KG1 (cell line): ENCODE results near the gene KRT4.

Experiments
- DNase-seq: peaks from one replicate; lab custom pipeline; 2025; lab: John Stamatoyannopoulos, UW

KRT4 gene

DNA sequence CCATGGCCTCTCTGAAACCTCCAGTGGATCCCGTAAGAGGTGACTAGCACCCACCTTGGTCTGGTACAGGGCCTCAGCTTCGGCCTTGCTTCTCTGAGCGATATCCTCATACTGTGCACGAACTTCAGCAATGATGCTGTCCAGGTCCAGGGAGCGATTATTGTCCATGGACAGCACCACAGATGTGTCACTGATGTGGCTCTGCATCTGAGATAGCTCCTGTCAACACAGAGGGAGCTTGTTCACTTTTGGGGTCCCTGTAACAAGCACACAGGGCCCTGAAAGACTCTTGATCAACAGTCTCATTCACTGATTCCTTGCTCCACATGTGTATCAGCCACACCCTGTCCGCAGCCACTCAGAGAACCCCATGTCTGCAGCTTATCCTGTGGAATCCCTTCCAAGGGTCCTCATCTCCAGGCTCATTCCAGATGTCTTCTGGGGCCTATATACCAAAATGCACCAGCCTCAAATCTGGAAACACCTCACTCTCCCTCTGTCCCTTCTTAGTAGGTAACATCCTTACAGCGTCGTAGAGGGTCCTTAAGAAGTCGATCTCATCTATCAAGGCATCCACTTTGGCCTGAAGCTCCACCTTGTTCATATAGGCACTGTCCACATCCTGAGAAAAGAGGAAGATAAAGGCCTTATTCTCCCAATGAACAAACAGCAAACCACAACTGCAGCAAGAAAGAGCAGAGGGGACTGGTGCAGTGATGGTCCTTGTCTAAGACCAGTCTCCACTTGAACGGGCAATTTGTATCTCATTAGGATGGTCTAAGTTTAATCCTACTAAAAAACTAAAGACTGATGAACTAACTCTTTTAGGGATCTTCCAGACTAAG lies 21.5 kb downstream of the KRT4 start:
- DNase-seq = no peak

DNA sequence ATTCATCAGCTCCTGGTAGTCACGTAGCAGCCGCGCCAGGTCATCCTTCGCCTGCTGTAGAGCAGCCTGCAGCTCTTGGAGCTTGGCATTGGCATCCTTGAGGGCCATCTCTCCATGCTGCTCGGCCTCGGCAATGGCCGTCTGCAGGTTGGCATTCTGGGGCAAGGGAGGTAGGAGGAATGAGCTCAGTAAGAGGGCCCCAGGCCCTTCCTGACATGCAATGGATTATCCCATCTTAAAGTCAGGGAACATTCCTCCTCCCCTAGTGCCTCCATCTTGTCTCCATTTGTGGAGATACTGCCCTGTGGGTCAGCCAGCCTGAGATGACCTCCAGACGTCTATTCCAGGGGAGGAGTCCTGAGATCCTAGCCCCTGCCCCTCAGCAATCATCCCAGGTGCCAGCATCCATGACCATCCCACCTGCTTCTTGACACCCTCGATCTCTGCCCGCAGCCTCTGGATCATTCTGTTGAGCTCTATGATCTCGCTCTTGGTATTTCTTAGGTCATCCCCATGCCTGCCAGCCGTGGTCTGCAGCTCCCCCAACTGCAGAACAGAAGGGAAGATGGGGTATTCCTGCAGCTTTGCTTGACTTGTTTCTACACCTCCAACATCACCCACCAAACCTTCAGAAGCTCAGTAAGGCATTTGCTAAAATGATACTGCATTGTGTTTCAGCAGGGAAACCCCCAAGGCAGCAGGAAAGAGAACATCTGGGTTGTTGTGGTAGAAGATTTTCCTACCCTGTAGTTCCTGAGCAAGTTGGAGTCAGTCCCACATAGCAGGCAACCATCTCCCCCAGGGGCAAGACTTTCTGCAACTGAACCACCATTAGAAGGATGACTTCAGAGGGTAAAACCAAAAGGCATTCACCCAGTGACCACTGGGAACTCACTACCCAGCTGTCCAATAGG lies 22.4 kb downstream of the KRT4 start:
- DNase-seq = no peak

DNA sequence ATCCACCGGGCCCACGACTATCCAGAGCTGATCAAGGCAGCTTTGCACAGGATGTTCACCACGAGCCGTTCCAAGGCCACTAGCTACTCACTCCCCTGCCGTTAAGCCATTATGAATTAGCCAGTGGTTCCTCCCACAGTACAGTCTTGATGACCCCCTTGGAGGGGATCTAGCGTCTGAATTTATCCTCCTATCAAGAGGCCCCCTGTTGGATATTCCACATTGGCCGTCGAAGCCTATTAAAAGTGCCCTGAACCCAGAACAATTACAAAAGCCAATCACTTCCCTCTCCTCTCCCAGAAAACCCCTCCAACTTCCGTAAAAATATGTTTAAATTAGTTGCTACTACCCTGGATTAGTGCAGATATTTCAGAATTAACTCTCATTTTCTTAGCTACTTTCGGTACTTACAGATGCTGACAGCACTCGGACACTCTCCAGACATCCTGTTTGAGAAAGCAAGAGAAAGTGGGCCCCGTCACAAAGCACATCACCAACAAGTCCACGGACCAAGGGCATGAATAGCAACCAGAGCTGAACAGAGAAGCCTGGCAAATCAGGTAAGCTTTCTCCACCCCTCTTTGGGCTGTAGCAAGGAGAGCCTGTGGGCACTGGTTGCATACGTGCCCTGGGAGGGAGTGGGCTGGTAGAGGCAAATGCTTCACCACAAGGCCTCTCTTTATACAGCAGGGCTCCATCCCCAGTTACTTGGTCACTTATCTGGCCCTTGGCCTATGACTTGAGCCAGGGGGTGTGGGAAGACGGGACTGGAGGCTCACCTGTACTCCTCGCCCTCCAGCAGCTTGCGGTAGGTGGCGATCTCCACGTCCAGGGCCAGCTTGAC lies 23.3 kb downstream of the KRT4 start:
- no peak for DNase-seq

DNA sequence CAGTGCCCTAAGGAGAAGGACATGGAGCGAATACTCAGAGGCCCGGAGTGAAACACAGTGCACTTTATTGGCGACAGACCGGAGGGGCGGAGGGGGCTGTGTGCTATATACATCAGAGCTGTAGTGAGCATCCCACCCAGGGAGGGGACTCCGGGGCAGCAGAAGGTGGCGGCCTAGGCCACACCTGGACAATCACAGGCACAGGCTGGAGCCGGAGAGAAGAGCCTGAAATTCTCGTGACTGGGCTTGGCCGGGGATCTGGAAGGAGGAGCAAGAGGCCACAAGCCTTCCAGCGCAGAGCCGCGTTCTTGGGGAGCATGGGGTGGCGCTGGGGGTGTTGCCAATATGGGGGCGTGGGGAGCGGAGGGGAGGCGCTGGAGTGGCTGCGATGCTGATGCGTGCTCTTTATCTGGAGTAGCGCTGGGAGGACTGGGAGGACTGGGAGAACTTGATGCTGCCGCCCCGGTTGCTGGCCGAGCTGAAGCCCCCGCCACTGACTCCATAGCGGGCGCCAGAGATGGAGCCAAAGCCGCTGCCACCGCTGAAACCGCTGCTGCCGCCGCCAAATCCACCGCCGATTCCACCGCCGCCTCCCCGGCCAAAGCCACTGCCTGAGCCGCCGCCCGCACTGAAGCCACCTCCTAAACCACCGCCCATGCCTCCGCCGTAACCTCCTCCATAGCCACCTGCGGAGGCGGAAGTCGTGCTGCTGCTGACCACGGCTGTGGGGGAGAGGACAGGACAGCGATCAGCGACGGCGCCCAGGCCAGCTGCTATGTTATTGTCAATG lies 24.1 kb downstream of the KRT4 start:
- DNase-seq = no peak

DNA sequence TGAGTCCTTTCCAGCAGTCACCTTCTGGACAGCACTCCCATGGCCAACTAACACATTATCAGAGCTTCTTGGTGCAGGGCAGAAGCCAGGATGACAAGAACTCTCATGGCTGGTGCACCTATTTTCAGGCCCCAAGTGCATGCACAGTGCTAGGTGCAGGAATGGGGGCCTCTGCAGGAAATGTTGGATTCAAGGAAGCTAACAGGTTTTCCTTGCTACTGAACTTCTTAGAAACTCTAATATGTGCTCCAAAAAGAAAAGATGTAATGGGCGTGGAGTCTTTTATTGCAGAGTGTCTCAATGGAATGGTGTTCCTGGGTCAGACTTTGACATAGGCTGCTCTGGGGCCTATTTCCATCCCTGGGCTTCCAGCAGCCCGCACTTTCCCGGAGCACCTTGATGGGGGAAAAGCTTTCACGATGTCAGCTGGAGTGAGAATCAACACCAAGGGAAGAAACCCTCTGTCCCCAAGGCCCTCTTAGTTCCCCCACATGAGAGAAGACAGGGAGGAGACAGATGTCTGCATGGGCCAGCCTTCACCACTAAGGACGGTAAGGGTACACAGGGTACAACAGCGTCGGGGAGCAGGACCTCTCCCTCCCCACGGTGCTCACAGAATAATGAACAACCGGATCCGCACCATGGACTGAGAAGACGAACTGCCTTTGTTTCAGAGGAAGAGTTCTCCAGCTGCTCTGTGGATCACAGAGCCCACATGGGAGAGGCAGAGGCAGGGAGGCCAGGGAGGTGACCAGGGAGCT lies 24.9 kb downstream of the KRT4 start:
- DNase-seq = no peak

DNA sequence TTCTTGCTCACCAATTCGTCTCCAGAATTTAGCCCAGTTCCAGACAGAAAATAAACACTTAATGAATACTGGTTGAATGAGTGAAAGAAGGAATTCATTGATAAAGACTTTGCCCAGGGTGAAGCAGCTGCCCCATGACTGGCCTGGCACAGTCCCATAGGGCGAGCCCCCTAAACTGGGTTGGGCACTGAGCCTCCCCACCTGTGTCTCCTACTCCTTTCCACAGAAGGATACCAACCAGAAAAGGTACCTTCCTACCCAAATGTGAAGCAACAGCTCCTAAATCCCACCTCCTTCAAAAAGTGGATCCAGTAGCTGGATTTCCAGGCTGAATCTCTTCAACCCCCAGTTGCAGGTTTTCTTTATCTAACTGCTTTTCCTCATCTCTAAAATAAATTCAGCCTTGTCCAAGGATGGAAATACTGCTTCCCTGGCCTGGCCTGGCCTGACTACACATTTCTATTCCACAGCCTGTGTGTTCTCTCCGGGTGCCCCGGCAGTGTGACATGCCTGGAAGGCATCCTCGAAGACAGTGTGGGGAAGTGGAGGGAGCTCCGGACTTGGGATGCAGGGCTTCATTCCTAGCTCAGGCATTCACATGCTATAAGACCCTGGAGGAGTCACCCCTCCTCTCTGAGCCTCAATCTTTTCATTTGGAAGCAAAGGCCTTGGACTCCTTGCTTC lies 25.6 kb downstream of the KRT4 start:
- DNase-seq = no peak

DNA sequence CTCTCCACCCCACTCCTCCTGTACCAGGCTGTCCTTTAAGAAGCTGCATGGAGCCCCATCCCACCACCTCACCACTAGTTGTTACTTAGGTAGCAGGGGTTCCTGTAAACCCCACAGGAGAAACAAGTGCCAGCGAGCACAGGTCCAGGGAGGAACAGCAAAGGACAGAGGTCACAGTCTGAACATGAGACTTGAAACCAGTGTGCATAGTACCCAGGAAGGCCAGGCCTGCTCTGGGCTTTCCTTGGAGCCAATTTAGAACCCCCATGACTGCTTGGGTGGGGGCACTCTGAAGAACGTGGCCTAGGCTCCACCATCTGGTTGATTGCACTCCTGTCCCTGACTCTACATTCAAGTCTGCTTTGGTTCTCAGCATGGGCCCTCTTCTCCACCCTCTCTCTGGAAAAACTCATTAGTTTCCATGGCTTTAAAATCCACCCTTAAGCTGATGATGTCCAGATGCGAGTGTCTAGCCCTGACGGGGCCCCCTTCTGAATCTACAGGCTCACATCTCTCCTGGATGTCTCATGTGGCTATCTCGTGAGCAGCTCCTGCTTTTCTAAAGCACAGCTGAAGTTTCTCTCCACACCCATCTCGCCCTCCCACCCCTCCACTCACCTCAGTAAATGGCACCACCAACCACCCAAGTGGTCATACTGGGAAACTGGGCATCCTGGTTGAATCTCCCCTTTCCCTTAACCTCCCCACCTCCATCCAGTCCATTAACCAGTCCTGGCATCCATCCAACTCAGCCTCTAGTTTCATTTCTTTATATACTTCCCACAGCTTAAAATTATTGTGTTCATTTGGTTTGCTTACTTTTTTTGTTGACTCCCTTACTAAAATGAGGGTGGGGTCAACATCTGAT lies 26.4 kb downstream of the KRT4 start:
- DNase-seq = no peak

DNA sequence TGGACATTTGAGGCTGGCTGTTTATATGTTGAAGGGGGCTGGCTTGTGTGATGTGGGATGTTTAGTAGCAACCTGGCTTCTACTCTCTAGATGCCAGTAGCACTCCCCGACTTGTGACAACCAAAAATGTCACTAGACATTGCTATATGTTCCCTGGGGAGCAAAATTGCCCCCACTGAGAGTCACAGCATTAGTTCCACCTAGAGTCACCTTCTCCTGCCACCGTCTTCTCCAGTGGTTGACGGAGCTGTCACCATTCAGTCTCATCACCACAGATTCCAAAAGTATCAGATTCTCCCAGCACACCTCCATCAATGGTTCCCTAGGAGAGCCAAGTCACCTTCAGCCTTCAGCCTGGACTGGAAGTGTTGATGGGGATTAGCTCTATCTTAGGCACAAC lies 29.0 kb downstream of the KRT4 start:
- no peak for DNase-seq

DNA sequence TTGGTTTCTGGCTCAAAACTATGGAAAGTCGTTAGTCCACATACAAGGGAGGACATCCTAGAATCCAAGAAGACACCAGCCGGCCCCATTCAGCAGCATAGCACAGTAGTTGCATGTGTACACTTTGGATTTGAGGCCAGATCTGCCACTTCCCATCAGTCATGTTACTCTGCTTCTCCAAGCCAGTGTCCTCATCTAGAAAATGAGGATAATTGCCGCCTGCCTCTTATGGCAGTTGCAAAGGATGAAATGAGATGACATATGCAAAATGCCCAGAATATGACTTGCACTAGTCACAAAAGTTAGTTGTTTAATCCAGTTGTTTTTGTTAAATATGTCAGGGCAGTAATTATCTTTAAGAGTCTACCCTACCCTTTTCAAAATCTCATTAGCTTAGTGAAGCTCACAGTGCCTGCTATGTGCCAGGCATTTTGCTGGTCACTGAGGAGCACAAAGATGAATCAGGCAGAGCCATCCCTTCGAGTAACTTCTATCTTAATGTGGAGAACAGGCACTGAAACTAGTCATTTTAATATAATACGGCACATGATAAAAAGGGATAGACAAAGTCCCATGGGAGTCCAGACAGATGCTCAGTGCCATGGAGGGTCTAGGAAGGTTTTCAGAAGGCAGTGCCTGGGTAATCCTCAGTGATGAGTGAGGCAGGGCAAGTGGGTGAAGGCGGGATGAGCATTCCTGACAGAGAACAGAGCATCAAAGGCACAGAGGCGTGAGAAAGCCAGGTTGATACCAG lies 30.2 kb downstream of the KRT4 start:
- no peak for DNase-seq

DNA sequence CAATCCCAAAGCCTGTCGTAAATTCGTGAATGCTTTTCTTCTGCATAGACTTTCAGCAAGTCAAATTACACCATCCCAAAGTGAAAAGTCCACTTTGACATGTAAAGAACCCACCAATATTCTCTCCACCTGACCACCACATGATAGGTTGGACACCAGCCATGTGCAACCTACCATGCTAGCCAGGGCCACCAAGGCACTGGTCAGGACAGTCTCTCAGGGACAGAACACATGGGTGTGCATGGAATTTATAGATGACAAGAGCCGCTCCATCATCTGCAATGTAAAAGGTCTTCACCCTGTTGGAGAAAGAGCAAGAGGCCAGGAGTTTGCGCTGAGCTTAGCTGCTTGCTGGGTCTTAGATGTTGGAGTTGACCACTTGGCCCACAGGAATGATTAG lies 31.4 kb downstream of the KRT4 start:
- no peak for DNase-seq

DNA sequence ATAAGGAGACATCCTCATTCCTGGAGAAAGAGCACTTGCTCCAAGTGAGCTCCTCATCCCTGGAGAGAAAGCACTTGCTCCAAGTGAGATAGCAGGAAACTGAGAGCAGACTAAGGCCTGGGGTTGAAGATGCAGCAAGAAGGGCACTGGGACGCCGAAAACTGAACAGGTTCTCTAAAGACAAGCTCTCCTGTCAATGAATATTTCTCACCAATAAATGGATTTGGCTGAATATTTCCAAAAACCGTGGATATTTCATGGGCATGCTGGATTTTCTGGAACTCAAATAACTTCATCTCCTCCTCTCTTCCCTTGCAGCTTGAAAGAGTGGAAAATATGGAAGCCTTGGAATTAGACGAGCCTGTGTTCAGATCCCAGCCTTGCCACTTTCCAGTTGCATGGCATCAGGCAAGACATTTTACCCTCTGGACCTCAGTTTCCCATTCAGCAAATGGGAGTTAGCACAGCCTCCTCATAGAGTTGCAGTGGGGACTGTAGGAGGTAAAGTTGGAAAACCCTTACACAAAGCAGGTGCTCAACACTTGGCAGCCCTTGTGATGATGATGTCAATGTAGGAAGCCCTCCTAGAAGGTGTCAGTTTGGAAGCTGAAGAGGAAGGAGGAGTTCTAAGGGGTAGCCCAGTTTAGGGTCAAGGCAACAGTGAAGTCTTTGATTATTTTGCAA lies 32.4 kb downstream of the KRT4 start:
- DNase-seq = no peak

DNA sequence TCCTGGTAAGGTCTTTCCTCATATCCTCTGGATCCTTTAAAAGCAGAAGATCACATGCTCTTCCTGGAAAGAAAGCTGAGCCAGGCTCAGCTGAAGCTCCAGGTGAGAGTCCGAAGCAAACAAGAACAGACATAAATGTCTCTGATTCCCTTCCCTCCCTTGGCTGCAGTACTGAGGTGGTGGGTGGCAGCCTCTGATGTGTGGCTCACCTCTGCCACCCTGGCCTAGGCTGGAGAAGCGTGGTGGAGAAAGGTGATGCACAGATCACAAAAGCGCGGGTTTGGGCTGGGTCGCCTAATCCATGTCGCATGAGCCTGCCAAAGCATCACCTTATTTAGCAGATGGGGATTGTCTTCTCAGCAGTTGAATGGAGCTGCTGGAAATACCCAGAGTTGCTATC lies 34.0 kb downstream of the KRT4 start:
- DNase-seq = no peak

DNA sequence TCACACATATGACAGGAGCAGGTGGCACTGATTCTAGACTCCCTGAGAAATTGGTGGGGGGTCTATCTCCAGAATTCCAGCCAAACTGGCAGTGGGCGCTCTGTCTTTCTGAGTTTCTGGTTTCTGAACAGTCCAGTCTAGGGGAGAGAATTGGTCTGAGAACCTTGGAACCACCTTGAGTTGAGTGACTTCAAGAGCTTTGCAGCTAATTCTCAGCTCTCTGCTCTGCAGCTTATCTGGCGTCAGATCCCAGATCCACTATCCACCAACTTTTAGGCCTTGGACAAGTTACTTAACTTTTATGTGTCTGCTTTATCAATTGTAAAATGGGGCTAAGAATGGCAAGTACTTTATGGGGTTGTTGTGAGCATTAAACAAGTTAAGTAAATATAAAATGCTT lies 35.1 kb downstream of the KRT4 start:
- no peak for DNase-seq

DNA sequence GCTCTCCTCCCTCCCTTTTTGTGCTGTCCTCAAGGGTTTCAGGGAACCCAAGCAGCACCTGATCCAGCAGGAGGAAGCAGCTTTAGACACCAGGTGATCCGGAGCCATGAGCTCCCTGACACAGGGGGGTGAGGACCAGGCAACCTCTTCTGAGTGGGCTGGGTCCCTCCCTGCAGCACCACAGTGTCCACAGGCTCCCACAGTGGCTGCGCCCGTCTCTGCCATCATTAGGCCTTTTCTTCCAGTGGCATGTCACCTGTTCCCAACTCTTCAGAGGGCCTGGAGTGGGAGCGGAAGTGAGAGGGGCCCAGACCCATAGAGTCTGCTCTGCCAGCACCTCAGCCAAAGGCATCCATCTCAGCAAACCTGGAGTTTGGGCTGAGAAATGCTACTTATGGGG lies 36.4 kb downstream of the KRT4 start:
- no peak for DNase-seq

DNA sequence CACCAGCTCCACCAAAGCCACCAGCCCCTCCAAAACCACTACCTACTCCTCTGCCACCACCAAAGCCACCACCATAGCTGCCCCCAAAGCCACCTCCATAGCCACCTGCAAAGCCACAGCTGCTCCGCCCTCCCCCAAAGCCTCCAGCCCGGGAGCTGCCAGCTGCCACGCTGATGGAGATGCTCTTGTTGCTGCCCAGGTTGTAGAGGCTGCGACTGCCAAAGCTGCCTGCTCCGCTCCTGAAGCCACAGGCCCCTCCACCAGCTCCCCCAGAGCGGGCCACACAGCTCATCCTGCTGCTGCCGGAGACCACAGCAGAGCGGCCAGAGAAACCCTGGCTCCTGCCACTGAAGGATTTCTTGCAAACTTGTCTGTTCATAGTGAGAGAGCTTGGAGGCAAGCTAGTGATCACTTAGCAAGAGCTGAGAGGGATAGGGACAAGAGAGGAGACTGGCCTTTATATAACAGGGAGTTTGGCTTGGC lies 37.0 kb downstream of the KRT4 start, which contains the start of gene KRT76:
Gene KRT76, minus strand, starts transcription at position 433 of the 483 bp plus-strand sequence. Its CDS starts 54 bp downstream, at position 379.
- DNase-seq = no peak

DNA sequence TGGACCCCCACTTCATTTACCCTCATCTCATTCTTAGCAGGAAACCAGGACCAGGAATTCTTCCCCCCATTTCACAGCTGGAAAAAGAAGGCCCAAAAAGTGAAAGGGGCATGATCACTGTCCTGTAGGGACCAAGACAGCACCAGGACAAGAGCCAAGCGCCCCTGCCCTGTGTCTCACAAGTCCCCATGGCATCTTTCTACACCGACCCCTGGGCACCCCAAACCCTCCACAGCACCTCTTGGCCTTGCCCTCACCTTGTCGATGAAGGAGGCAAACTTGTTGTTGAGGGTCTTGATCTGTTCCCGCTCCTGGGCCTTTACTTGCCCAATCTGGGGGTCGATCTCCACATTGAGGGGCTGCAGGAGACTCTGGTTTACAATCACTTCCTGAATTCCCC lies 37.5 kb downstream of the KRT4 start:
- DNase-seq = no peak

DNA sequence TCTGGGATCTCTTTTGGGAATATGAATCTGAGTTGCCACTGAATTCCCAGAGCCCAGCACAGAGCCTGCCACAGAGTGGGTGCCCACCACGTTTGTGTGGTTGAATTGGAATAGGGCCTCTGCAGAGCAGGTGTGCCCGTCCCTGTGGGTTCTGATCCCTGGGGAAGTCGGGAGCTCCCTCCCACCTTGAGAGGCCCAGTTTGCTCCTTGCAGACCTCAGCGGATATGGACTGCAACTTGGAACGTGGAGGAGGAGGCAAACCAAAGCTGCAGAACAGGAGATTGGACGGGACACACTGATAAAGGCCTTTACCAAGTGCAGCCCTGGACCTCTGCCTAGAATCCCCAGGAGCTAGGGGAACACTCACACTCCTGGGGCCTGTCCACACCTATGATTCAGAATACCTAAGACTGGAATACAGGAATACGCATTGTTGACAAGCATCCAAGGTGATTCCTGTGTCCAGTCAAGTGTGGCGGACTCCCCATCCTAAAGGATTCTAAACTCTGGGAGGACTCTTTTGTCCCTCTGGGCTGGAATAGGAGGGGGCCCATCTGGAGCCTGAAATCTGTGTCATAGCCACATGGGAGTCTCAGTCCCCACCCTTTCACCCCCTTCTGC lies 39.2 kb downstream of the KRT4 start:
- DNase-seq = no peak
